ENCODE data around the gene KIF6.

Gene KIF6

GRCh38 chr6:39319621-39320362 lies 405.4 kb downstream of the KIF6 start:
- DNase-seq (ENCODE audit: low read depth in 2 of 2): no peak

GRCh38 chr6:39317256-39317655 lies 408.0 kb downstream of the KIF6 start:
- no peak for DNase-seq (ENCODE audit: low read depth in 2 of 2)

- DNase-seq (ENCODE audit: low read depth in 2 of 2): no peak
Measured at GRCh38 chr6:39314273-39314795, 410.9 kb downstream of the KIF6 start, which contains the start of gene KCNK17. Gene KCNK17 (minus strand): TSS chr6:39314419. CDS start chr6:39314320, 99 bp downstream.

- no peak for DNase-seq (ENCODE audit: low read depth in 2 of 2)
Measured at GRCh38 chr6:39313526-39314272, 411.5 kb downstream of the KIF6 start.

GRCh38 chr6:39312912-39313525 lies 412.2 kb downstream of the KIF6 start:
- no peak for DNase-seq (ENCODE audit: low read depth in 2 of 2)

- DNase-seq (ENCODE audit: low read depth in 2 of 2): no peak
Measured at GRCh38 chr6:39310542-39310941, 414.7 kb downstream of the KIF6 start.

- DNase-seq (ENCODE audit: low read depth in 2 of 2): peak; percentile 39 to 46
Measured at GRCh38 chr6:39309942-39310531, 415.2 kb downstream of the KIF6 start.

GRCh38 chr6:39307462-39307861 lies 417.7 kb downstream of the KIF6 start:
- DNase-seq (ENCODE audit: low read depth in 2 of 2): no peak

GRCh38 chr6:39304951-39305350 lies 420.3 kb downstream of the KIF6 start:
- DNase-seq (ENCODE audit: low read depth in 2 of 2): no peak

GRCh38 chr6:39303425-39304153 lies 421.6 kb downstream of the KIF6 start:
- no peak for DNase-seq (ENCODE audit: low read depth in 2 of 2)

- peak; percentile 75 to 85 for DNase-seq (ENCODE audit: low read depth in 2 of 2)
Measured at GRCh38 chr6:39302669-39303424, 422.4 kb downstream of the KIF6 start.

GRCh38 chr6:39302011-39302410 lies 423.2 kb downstream of the KIF6 start:
- no peak for DNase-seq (ENCODE audit: low read depth in 2 of 2)

- no peak for DNase-seq (ENCODE audit: low read depth in 2 of 2)
Measured at GRCh38 chr6:39301606-39302005, 423.6 kb downstream of the KIF6 start.

- DNase-seq (ENCODE audit: low read depth in 2 of 2): no peak
Measured at GRCh38 chr6:39300739-39301138, 424.5 kb downstream of the KIF6 start.

GRCh38 chr6:39298061-39298460 lies 427.1 kb downstream of the KIF6 start:
- DNase-seq (ENCODE audit: low read depth in 2 of 2): no peak

GRCh38 chr6:39296745-39297640 lies 428.2 kb downstream of the KIF6 start:
- DNase-seq (ENCODE audit: low read depth in 2 of 2): no peak

- no peak for DNase-seq (ENCODE audit: low read depth in 2 of 2)
Measured at GRCh38 chr6:39295611-39296011, 429.6 kb downstream of the KIF6 start.

- no peak for DNase-seq (ENCODE audit: low read depth in 2 of 2)
Measured at GRCh38 chr6:39294899-39295298, 430.3 kb downstream of the KIF6 start.

- no peak for DNase-seq (ENCODE audit: low read depth in 2 of 2)
Measured at GRCh38 chr6:39294133-39294532, 431.1 kb downstream of the KIF6 start.

GRCh38 chr6:39292637-39293036 lies 432.6 kb downstream of the KIF6 start:
- no peak for DNase-seq (ENCODE audit: low read depth in 2 of 2)

Data from stimulated activated CD4-positive, alpha-beta T cell treated with anti-CD3 and anti-CD28 coated beads, Interleukin-15, amount 100 ng/mL, for 48 hours (primary cell).